CD14-positive monocyte (primary cell): ENCODE results near the gene ARHGEF3. TPM values are rescaled to one million over a fixed set of nuclear protein-coding genes. Genes with fewer than 3 reads are reported as not detected.

Experiments
- DNase-seq, 3 donors: peaks; one replicate each; pipeline ENCODE4 v3.0.0-alpha.2; 2011 to 2022
- H2AFZ ChIP-seq: 2 replicates; pipeline ENCODE4 v1.6.0; 2012; ENCODE audit warnings: mild to moderate bottlenecking, low read depth, low read length, inconsistent platforms; ENCODE audit not compliant: insufficient read depth, poor library complexity, severe bottlenecking
- H3K27ac ChIP-seq, 2 donors: 1 replicate in 1 of 2; 2 replicates in 1 of 2; pipeline ENCODE4 v1.5.1; 2012 to 2013; ENCODE audit warnings: low read length in 2 of 2, control low read depth in 1 of 2, inconsistent platforms in 1 of 2, low read depth in 1 of 2, mild to moderate bottlenecking in 1 of 2
- H3K27me3 ChIP-seq, 2 donors: one replicate each; pipeline versions ENCODE4 v1.6.0 to v1.6.1; 2011 to 2013; ENCODE audit warnings: low read length in 2 of 2; ENCODE audit not compliant: control insufficient read depth in 2 of 2, insufficient read depth in 2 of 2
- H3K36me3 ChIP-seq, 2 donors: replicated peaks in 1 of 2; 1 replicate in 1 of 2; 2 replicates in 1 of 2; pipeline versions ENCODE4 v1.5.1 to v1.6.1; 2012 to 2013; ENCODE audit warnings: low read length in 2 of 2, control low read depth in 1 of 2, inconsistent platforms in 1 of 2, mild to moderate bottlenecking in 1 of 2; ENCODE audit not compliant: insufficient read depth in 2 of 2, control insufficient read depth in 1 of 2
- H3K4me1 ChIP-seq, 2 donors: 1 replicate in 1 of 2; 2 replicates in 1 of 2; pipeline versions ENCODE4 v1.5.1 to v1.6.1; 2012 to 2013; ENCODE audit warnings: low read length in 2 of 2, control low read depth in 1 of 2, inconsistent platforms in 1 of 2, mild to moderate bottlenecking in 1 of 2, moderate library complexity in 1 of 2; ENCODE audit not compliant: insufficient read depth in 2 of 2, control insufficient read depth in 1 of 2
- H3K4me2 ChIP-seq: replicated peaks from 2 replicates; pipeline ENCODE3; 2012; ENCODE audit warnings: low read length, moderate library complexity, mild to moderate bottlenecking; ENCODE audit not compliant: poor library complexity, severe bottlenecking; ENCODE audit errors: extremely low read depth
- H3K4me3 ChIP-seq, 3 experiments: fragments of 200-600 bp in 1 of 3; sonication (generic) in 1 of 3; replicated peaks in 1 of 3; 1 replicate in 2 of 3; 2 replicates in 1 of 3; pipeline ENCODE4 v1.5.1; 2011 to 2013; ENCODE audit warnings: low read length in 3 of 3, mild to moderate bottlenecking in 3 of 3, control low read depth in 2 of 3, low read depth in 2 of 3, inconsistent platforms in 1 of 3, moderate library complexity in 1 of 3
- H3K79me2 ChIP-seq: 2 replicates; pipeline ENCODE4 v1.6.0; 2012; ENCODE audit warnings: mild to moderate bottlenecking, control low read depth, inconsistent platforms, low read length, moderate library complexity; ENCODE audit not compliant: insufficient read depth
- H3K9ac ChIP-seq: 2 replicates; pipeline ENCODE4 v1.6.0; 2017; ENCODE audit warnings: low read length, mild to moderate bottlenecking; ENCODE audit not compliant: insufficient read depth, poor library complexity, severe bottlenecking
- H3K9me3 ChIP-seq, 2 donors: replicated peaks in 1 of 2; 1 replicate in 1 of 2; 2 replicates in 1 of 2; pipeline versions ENCODE4 v1.5.1 to v1.6.1; 2012 to 2013; ENCODE audit warnings: low read length in 2 of 2, control low read depth in 1 of 2; ENCODE audit not compliant: control insufficient read depth in 1 of 2, insufficient read depth in 1 of 2
- H4K20me1 ChIP-seq: 2 replicates; pipeline ENCODE4 v1.6.0; 2012; ENCODE audit warnings: mild to moderate bottlenecking, low read length, control low read depth, moderate library complexity; ENCODE audit not compliant: insufficient read depth
- H3K27ac Mint-ChIP-seq, 7 donors: one replicate each; pipeline ENCODE4 v1.8.0; 2020; ENCODE audit warnings: mild to moderate bottlenecking in 7 of 7, mixed read lengths in 7 of 7, moderate library complexity in 6 of 7, inconsistent platforms in 2 of 7
- H3K27me3 Mint-ChIP-seq, 3 donors: one replicate each; pipeline ENCODE4 v1.8.0; 2021 to 2022; ENCODE audit warnings: low read depth in 3 of 3, mild to moderate bottlenecking in 3 of 3, mixed read lengths in 3 of 3, moderate library complexity in 3 of 3, inconsistent platforms in 1 of 3
- H3K36me3 Mint-ChIP-seq, 2 donors: one replicate each; pipeline ENCODE4 v1.8.0; 2020; ENCODE audit warnings: mixed read lengths in 2 of 2, inconsistent platforms in 1 of 2, mild to moderate bottlenecking in 1 of 2
- H3K4me1 Mint-ChIP-seq: one replicate; pipeline ENCODE4 v1.8.0; 2020; ENCODE audit warnings: mild to moderate bottlenecking, mixed read lengths
- H3K4me3 Mint-ChIP-seq, 2 donors: one replicate each; pipeline ENCODE4 v1.8.0; 2020; ENCODE audit warnings: mild to moderate bottlenecking in 2 of 2, mixed read lengths in 2 of 2, moderate library complexity in 1 of 2
- H3K9me3 Mint-ChIP-seq, 7 donors: one replicate each; pipeline ENCODE4 v1.8.0; 2020 to 2022; ENCODE audit warnings: mixed read lengths in 7 of 7, mild to moderate bottlenecking in 6 of 7, moderate library complexity in 6 of 7, inconsistent platforms in 2 of 7
- CTCF ChIP-seq: fragments of 200-600 bp; IDR thresholded peaks from one replicate; pipeline ENCODE4 v1.8.0; 2022; ENCODE audit warnings: antibody characterized with exemption, mild to moderate bottlenecking
- WGBS: methylation state at CpG from one replicate; pipeline ENCODE4 v1.1.5; 2013; ENCODE audit warnings: missing lambda C conversion rate; ENCODE audit not compliant: insufficient coverage; 5-methylcytosine and 5-hydroxymethylcytosine counted together
- intact Hi-C, 2 donors: fragments of 100-400 bp; cut with micrococcal nuclease; formaldehyde crosslinking; loops; one replicate each; pipeline versions ENCODE4 v1.15.0 to v1.15.1; 2023
- polyA plus RNA-seq, 3 donors: library from polyadenylated mRNA; depleted of rRNA in 1 of 3; unstranded in 2 of 3; stranded (reverse) in 1 of 3; fragments of 300-500 nt in 2 of 3; fragments of >200 nt in 1 of 3; fragmentation: Illumina TruSeq in 2 of 3; gene quantifications; 1 replicate in 2 of 3; 2 replicates in 1 of 3; pipeline ENCODE4 v1.2.3, GENCODE V29; 2012 to 2021

The ARHGEF3 gene
- polyA plus RNA-seq, 3 donors, result 22.6 to 29.5 (median 26.5) TPM

- no peaks in the 10 kb centered on the region for H3K36me3 ChIP-seq
- H3K79me2 ChIP-seq, result no peaks in the 10 kb centered on the region
- no peak overlapping the region for H3K4me3 Mint-ChIP-seq
- no peak overlapping the region for H3K27ac Mint-ChIP-seq
- H3K36me3 Mint-ChIP-seq, result no peaks in the 10 kb centered on the region
- no peaks in the 10 kb centered on the region for H3K27me3 ChIP-seq
- no peak overlapping the region for H3K4me2 ChIP-seq
- H2AFZ ChIP-seq, result no peak overlapping the region
- H3K4me1 Mint-ChIP-seq, result peaks cover 3% of the 10 kb centered on the region
- H3K27me3 Mint-ChIP-seq, result peaks cover 0 to 9% (median 4%) of the 10 kb centered on the region in 3 donors
- no peak overlapping the region for H3K27ac ChIP-seq
- no CpG with 5 or more reads among the region's 6 CpGs for WGBS
- H3K9me3 ChIP-seq, result no peaks in the 10 kb centered on the region
- no peak overlapping the region for H3K4me3 ChIP-seq
- no peak for TF ChIP-seq CTCF
- H4K20me1 ChIP-seq, result no peaks in the 10 kb centered on the region
- intact Hi-C loops, result no loop called here
- H3K4me1 ChIP-seq, result no peaks in the 10 kb centered on the region
- DNase-seq, result no peak
- no peak overlapping the region for H3K9ac ChIP-seq
- H3K9me3 Mint-ChIP-seq, result peaks cover 0 to 2% (median 0%) of the 10 kb centered on the region in 7 donors
Measured at GRCh38 chr3:56818156-56818985, 16.6 kb upstream of the ARHGEF3 start.

GRCh38 chr3:56817646-56818045, 15.9 kb upstream of the ARHGEF3 start:
- no peaks in the 10 kb centered on the region for H3K36me3 Mint-ChIP-seq
- no peaks in the 10 kb centered on the region for H4K20me1 ChIP-seq
- intact Hi-C loops, result no loop called here
- no peak overlapping the region for H3K4me3 ChIP-seq
- no peak overlapping the region for H3K4me3 Mint-ChIP-seq
- H3K9ac ChIP-seq, result no peak overlapping the region
- no peak for TF ChIP-seq CTCF
- no peaks in the 10 kb centered on the region for H3K36me3 ChIP-seq
- no peak for DNase-seq
- no peak overlapping the region for H2AFZ ChIP-seq
- H3K79me2 ChIP-seq, result no peaks in the 10 kb centered on the region
- no peaks in the 10 kb centered on the region for H3K4me1 ChIP-seq
- H3K9me3 ChIP-seq, result no peaks in the 10 kb centered on the region
- WGBS, result 67% methylated on average over 4 of the region's 4 CpGs
- no peaks in the 10 kb centered on the region for H3K27me3 ChIP-seq
- no peak overlapping the region for H3K27ac ChIP-seq
- H3K27me3 Mint-ChIP-seq, result peaks cover 0 to 9% (median 3%) of the 10 kb centered on the region in 3 donors
- H3K9me3 Mint-ChIP-seq, result peaks cover 0 to 2% (median 0%) of the 10 kb centered on the region in 7 donors
- H3K4me2 ChIP-seq, result no peak overlapping the region
- H3K27ac Mint-ChIP-seq, result no peak overlapping the region
- peaks cover 10% of the 10 kb centered on the region for H3K4me1 Mint-ChIP-seq
